BLaER1 (cell line): ENCODE data around the gene HTATIP2.
A peak's percentile ranks its signal among the peaks of the same experiment; 100 is the strongest.

Experiments used
- H3K27ac ChIP-seq: shearing (Covaris generic); formaldehyde crosslinking; 2 replicates; pipeline ENCODE4 v1.8.1; 2022
- H3K27me3 ChIP-seq: shearing (Covaris generic); formaldehyde crosslinking; 2 replicates; pipeline ENCODE4 v1.8.1; 2022
- H3K36me3 ChIP-seq: shearing (Covaris generic); formaldehyde crosslinking; 2 replicates; pipeline ENCODE4 v1.8.1; 2022
- H3K4me1 ChIP-seq: shearing (Covaris generic); formaldehyde crosslinking; 2 replicates; pipeline ENCODE4 v1.8.1; 2022
- H3K4me2 ChIP-seq: shearing (Covaris generic); formaldehyde crosslinking; 2 replicates; pipeline ENCODE4 v1.8.1; 2022
- H3K4me3 ChIP-seq: shearing (Covaris generic); formaldehyde crosslinking; 2 replicates; pipeline ENCODE4 v1.8.1; 2022
- H3K9ac ChIP-seq: shearing (Covaris generic); formaldehyde crosslinking; 2 replicates; pipeline ENCODE4 v1.8.1; 2022
- H3K9me3 ChIP-seq: shearing (Covaris generic); formaldehyde crosslinking; 2 replicates; pipeline ENCODE4 v1.8.1; 2022
- H4K20me1 ChIP-seq: shearing (Covaris generic); formaldehyde crosslinking; 2 replicates; pipeline ENCODE4 v1.8.1; 2022
- Cebpa-rat ChIP-seq: shearing (Covaris generic); IDR thresholded peaks from 2 replicates; pipeline ENCODE4 v1.8.1; 2022

Gene HTATIP2

GRCh38 chr11:20388096-20389055, 24.9 kb downstream of the HTATIP2 start:
- TF ChIP-seq Cebpa-rat: no peak
- Histone ChIP-seq H4K20me1 (no peaks in the 10 kb centered on the region), H3K9me3 (no peaks in the 10 kb centered on the region), H3K36me3 (peaks cover 23% of the 10 kb centered on the region), H3K4me3 (peak overlapping the region; percentile 87), H3K4me2 (peak overlapping the region; percentile 87), H3K4me1 (peaks cover 20% of the 10 kb centered on the region), H3K27me3 (no peaks in the 10 kb centered on the region), H3K9ac (peak overlapping the region; percentile 95), H3K27ac (peak overlapping the region; percentile 95)

- H3K4me1 ChIP-seq: no peaks in the 10 kb centered on the region
- H4K20me1 ChIP-seq: 0 out of 2 replicates have a peak, but pooled peaks cover 9% of the 10 kb centered on the region
- no peak for TF ChIP-seq Cebpa-rat
- H3K36me3 ChIP-seq: peaks cover 71% of the 10 kb centered on the region
- H3K27ac ChIP-seq: no peak overlapping the region
- H3K4me3 ChIP-seq: no peak overlapping the region
- H3K27me3 ChIP-seq: no peaks in the 10 kb centered on the region
- no peaks in the 10 kb centered on the region for H3K9me3 ChIP-seq
- no peak overlapping the region for H3K4me2 ChIP-seq
- no peak overlapping the region for H3K9ac ChIP-seq
These were observed 33.8 kb downstream of the HTATIP2 start for GRCh38 chr11:20397281-20397680.

DNA sequence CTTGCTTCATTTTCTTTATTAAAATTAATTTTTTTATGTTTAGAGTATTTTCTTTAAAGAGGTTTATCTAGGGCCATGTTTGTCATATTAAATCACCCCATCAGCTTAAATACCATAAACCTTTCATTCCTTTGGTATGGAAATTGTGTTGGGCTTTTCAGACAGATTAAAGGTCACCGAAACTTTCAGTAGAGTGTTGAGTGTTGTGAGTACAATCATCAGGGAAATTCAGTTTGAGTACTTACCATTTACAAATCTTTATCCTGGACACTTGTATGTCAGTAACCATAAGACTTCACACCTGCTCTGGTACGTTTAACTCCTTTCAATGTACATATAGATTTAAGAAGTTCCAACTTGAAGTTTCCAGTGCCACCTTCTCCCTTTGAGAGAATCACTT, 36.0 kb downstream of the HTATIP2 start:
- no peak overlapping the region for H3K9ac ChIP-seq
- no peak for TF ChIP-seq Cebpa-rat
- H4K20me1 ChIP-seq: 0 out of 2 replicates have a peak, but pooled peaks cover 9% of the 10 kb centered on the region
- no peaks in the 10 kb centered on the region for H3K9me3 ChIP-seq
- H3K36me3 ChIP-seq: peaks cover 69% of the 10 kb centered on the region
- H3K4me3 ChIP-seq: no peak overlapping the region
- no peaks in the 10 kb centered on the region for H3K4me1 ChIP-seq
- no peaks in the 10 kb centered on the region for H3K27me3 ChIP-seq
- H3K4me2 ChIP-seq: no peak overlapping the region
- H3K27ac ChIP-seq: no peak overlapping the region

DNA sequence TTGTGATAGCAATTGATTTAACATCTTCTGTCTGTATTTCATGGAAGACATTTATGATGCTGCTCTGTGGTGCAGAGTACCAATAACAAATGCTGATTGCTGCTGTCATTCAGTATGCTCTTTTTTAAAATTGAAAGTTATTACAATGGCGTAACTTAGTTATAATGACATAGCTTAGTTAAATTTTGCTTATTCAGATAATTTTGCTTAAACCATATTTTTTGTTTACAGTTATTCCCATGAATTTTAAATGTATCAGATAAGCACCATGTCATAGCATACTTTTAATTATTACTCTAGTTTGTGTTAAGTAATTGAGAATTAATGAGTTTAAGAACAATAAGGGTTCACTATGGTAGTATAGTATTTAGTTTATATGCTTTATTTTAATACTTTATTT, 39.5 kb downstream of the HTATIP2 start:
- no peaks in the 10 kb centered on the region for H3K9me3 ChIP-seq
- no peak for TF ChIP-seq Cebpa-rat
- no peaks in the 10 kb centered on the region for H3K4me1 ChIP-seq
- no peaks in the 10 kb centered on the region for H3K27me3 ChIP-seq
- H3K4me2 ChIP-seq: no peak overlapping the region
- peaks cover 71% of the 10 kb centered on the region for H3K36me3 ChIP-seq
- H3K27ac ChIP-seq: no peak overlapping the region
- H3K9ac ChIP-seq: no peak overlapping the region
- 0 out of 2 replicates have a peak, but pooled peaks cover 5% of the 10 kb centered on the region for H4K20me1 ChIP-seq
- no peak overlapping the region for H3K4me3 ChIP-seq

GRCh38 chr11:20406484-20406883, 43.0 kb downstream of the HTATIP2 start:
- no peak overlapping the region for H3K27ac ChIP-seq
- no peaks in the 10 kb centered on the region for H3K27me3 ChIP-seq
- no peak overlapping the region for H3K4me2 ChIP-seq
- no peaks in the 10 kb centered on the region for H4K20me1 ChIP-seq
- peaks cover 70% of the 10 kb centered on the region for H3K36me3 ChIP-seq
- no peak for TF ChIP-seq Cebpa-rat
- H3K4me1 ChIP-seq: no peaks in the 10 kb centered on the region
- H3K9ac ChIP-seq: no peak overlapping the region
- no peak overlapping the region for H3K4me3 ChIP-seq
- no peaks in the 10 kb centered on the region for H3K9me3 ChIP-seq

GRCh38 chr11:20407344-20407743, 43.8 kb downstream of the HTATIP2 start:
- Histone ChIP-seq H3K27ac (no peak overlapping the region), H3K27me3 (no peaks in the 10 kb centered on the region), H3K9ac (no peak overlapping the region), H3K36me3 (peaks cover 68% of the 10 kb centered on the region), H3K9me3 (no peaks in the 10 kb centered on the region), H3K4me3 (no peak overlapping the region), H4K20me1 (no peaks in the 10 kb centered on the region), H3K4me1 (no peaks in the 10 kb centered on the region), H3K4me2 (no peak overlapping the region)
- TF ChIP-seq Cebpa-rat: no peak

- H4K20me1 ChIP-seq: peaks cover 5% of the 10 kb centered on the region; the same call in 1 of the 2 replicates
- no peak overlapping the region for H3K27ac ChIP-seq
- H3K4me1 ChIP-seq: no peaks in the 10 kb centered on the region
- H3K9me3 ChIP-seq: no peaks in the 10 kb centered on the region
- no peak overlapping the region for H3K4me3 ChIP-seq
- no peak overlapping the region for H3K9ac ChIP-seq
- H3K36me3 ChIP-seq: peaks cover 54% of the 10 kb centered on the region
- H3K27me3 ChIP-seq: no peaks in the 10 kb centered on the region
- TF ChIP-seq Cebpa-rat: no peak
- no peak overlapping the region for H3K4me2 ChIP-seq
These were observed 51.9 kb downstream of the HTATIP2 start for GRCh38 chr11:20415432-20415831.

DNA sequence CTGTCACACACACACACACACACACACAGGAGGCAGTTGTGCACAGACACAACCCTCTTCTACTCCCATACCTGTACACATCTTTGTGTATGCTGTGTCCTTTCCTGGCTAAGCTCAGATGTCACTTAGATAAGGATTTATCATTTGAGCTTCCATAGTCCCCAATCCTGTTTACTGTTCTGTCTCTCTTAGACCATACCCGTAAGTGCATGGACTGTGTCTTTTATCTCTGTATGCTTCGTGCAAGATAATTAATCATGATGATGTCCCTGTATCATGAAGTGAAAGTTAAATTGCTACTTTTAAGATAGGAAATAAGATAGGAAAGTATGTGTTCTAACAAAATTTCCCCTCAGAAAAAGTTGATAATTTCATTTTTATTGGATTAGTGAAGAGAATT, 54.3 kb downstream of the HTATIP2 start:
- H4K20me1 ChIP-seq: peaks cover 5% of the 10 kb centered on the region; the same call in 1 of the 2 replicates
- no peaks in the 10 kb centered on the region for H3K4me1 ChIP-seq
- H3K4me2 ChIP-seq: no peak overlapping the region
- no peaks in the 10 kb centered on the region for H3K27me3 ChIP-seq
- no peak overlapping the region for H3K27ac ChIP-seq
- H3K9ac ChIP-seq: no peak overlapping the region
- H3K4me3 ChIP-seq: no peak overlapping the region
- TF ChIP-seq Cebpa-rat: no peak
- no peaks in the 10 kb centered on the region for H3K9me3 ChIP-seq
- H3K36me3 ChIP-seq: peaks cover 67% of the 10 kb centered on the region

DNA sequence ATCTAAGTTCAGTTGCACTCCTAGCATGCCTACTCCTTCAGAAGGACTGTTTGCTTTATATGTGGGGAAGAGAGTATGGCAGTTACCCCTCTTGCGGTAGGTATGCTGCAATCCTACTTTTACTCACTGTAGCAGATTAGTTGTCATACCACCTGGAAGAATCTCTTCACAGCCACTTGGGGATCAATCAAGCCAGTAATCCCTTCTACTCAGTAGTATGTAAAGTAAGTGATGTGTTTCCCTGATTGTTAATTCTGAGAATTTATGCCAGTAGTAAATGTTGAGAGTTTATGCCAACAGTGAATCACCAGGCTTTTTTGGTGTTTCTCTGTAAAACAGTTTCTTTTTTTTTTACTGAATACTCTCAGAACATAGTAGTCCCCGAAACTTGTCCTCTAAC, 58.4 kb downstream of the HTATIP2 start:
- H3K36me3 ChIP-seq: peaks cover 50% of the 10 kb centered on the region
- no peak overlapping the region for H3K4me2 ChIP-seq
- H3K9me3 ChIP-seq: no peaks in the 10 kb centered on the region
- no peaks in the 10 kb centered on the region for H3K4me1 ChIP-seq
- no peak overlapping the region for H3K4me3 ChIP-seq
- H4K20me1 ChIP-seq: peaks cover 2% of the 10 kb centered on the region; the same call in 1 of the 2 replicates
- TF ChIP-seq Cebpa-rat: no peak
- no peaks in the 10 kb centered on the region for H3K27me3 ChIP-seq
- no peak overlapping the region for H3K27ac ChIP-seq
- no peak overlapping the region for H3K9ac ChIP-seq

DNA sequence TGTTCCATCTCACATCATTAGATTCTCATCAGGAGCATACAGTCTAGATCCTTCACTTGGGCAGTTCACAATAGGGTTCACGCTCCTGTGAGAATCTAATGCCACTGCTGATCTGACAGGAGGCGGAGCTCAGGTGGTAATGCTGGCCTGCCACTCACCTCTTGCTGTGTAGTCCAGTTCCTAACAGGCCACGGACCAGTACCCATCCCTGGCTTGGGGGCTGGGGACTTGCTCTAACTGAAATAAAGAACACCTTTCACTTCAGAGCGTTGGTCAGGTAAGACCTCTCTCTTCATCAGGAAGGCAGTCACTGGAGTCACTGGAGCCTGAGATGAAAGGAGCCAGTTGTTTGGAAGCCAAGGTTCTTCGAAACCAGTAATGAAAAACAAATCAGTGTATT, 65.7 kb downstream of the HTATIP2 start:
- Histone ChIP-seq H3K9me3 (no peaks in the 10 kb centered on the region), H3K4me1 (no peaks in the 10 kb centered on the region), H3K36me3 (peaks cover 32% of the 10 kb centered on the region), H3K4me3 (no peak overlapping the region), H4K20me1 (no peaks in the 10 kb centered on the region), H3K27ac (no peak overlapping the region), H3K27me3 (no peaks in the 10 kb centered on the region), H3K9ac (no peak overlapping the region), H3K4me2 (no peak overlapping the region)
- TF ChIP-seq Cebpa-rat: no peak
